Tibial nerve (tissue), 4 donors: ENCODE data around the gene ARAF. TPM values are rescaled to one million over a fixed set of nuclear protein-coding genes. Genes with fewer than 3 reads are reported as not detected.

Experiments
- DNase-seq, 2 donors: peaks; one replicate each; pipeline ENCODE4 v3.0.0-alpha.2; 2019; ENCODE audit warnings: low spot score in 2 of 2
- H3K27ac ChIP-seq, 4 donors: fragments of 200-600 bp; sonication (generic) in 3 of 4; one replicate each; pipeline ENCODE4 v1.5.1; 2017 to 2019; ENCODE audit warnings: mild to moderate bottlenecking in 1 of 4
- H3K27me3 ChIP-seq, 2 donors: fragments of 200-600 bp; sonication (generic) in 1 of 2; one replicate each; pipeline versions ENCODE4 v1.5.1 to v1.6.0; 2017 to 2019
- H3K36me3 ChIP-seq, 3 donors: fragments of 200-600 bp; sonication (generic); one replicate each; pipeline ENCODE4 v1.5.1; 2018 to 2019
- H3K4me1 ChIP-seq, 4 donors: fragments of 200-600 bp; sonication (generic) in 3 of 4; one replicate each; pipeline ENCODE4 v1.5.1; 2017 to 2019
- H3K4me3 ChIP-seq, 4 donors: fragments of 200-600 bp; sonication (generic) in 3 of 4; one replicate each; pipeline ENCODE4 v1.5.1; 2017 to 2019; ENCODE audit warnings: mild to moderate bottlenecking in 1 of 4, moderate library complexity in 1 of 4
- H3K9me3 ChIP-seq, 4 donors: fragments of 200-600 bp; sonication (generic) in 3 of 4; one replicate each; pipeline ENCODE4 v1.5.1; 2017 to 2019
- EP300 ChIP-seq, 2 donors: sonication (generic); formaldehyde crosslinking; IDR thresholded peaks; one replicate each; pipeline ENCODE4 v1.6.1; 2017; ENCODE audit warnings: antibody characterized with exemption in 2 of 2, mild to moderate bottlenecking in 1 of 2
- POLR2A ChIP-seq, 2 donors: fragments of 450-650 bp; IDR thresholded peaks; one replicate each; pipeline ENCODE4 v1.6.1; 2017; ENCODE audit warnings: antibody characterized with exemption in 2 of 2, mild to moderate bottlenecking in 2 of 2, moderate library complexity in 2 of 2
- WGBS, 2 donors: methylation state at CpG; one replicate each; pipeline ENCODE4 v1.1.5; 2018; 5-methylcytosine and 5-hydroxymethylcytosine counted together
- total RNA-seq, 4 donors: library from RNA; depleted of rRNA; stranded (reverse); fragments of >200 nt; gene quantifications; one replicate each; pipeline ENCODE4 v1.1.0, GENCODE V29; 2016
- TF ChIP-seq, protein P1 (sequence below), 5 experiments: fragments of 200-600 bp in 3 of 5; fragments of 450-650 bp in 2 of 5; sonication (generic) in 3 of 5; IDR thresholded peaks; one replicate each; pipeline ENCODE4 v1.5.1; 2016 to 2019; ENCODE audit warnings: antibody characterized with exemption in 5 of 5, mild to moderate bottlenecking in 3 of 5, moderate library complexity in 2 of 5

ARAF gene
- total RNA-seq, 4 donors from 2014 or later, result 34.1 to 61.2 (median 40.8) TPM

DNA sequence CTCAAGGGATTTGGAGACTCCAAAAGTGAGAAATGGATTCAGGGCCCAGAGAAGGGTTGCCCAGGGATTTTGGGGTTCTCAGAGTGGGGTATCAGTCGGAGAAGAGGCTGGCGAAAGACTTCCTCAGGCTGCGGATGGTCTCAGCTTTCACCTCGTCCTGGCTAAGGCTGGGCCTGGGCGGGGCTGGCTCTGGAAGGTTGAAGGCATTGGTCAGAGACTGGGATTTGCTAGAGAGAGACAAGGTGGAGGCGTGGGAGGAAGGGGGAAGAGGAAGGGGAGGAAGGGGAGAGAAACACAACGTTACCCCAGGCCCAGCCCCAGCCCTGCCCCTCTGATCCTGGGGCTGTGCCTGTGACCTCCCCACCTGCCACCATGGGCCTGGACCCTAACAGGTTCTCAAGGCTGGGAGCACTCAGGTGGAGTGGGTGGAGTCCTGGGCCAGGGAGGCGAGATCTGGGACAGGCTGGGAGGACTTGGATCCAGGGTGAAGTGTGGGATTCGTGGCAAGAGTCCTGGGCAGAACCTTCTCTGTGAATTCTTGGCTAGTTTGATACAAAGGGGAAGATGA lies 11.9 kb downstream of the ARAF start:
- WGBS, 2 donors, result 70 to 77% methylated on average over 7 to 9 of the region's 9 CpGs

DNA sequence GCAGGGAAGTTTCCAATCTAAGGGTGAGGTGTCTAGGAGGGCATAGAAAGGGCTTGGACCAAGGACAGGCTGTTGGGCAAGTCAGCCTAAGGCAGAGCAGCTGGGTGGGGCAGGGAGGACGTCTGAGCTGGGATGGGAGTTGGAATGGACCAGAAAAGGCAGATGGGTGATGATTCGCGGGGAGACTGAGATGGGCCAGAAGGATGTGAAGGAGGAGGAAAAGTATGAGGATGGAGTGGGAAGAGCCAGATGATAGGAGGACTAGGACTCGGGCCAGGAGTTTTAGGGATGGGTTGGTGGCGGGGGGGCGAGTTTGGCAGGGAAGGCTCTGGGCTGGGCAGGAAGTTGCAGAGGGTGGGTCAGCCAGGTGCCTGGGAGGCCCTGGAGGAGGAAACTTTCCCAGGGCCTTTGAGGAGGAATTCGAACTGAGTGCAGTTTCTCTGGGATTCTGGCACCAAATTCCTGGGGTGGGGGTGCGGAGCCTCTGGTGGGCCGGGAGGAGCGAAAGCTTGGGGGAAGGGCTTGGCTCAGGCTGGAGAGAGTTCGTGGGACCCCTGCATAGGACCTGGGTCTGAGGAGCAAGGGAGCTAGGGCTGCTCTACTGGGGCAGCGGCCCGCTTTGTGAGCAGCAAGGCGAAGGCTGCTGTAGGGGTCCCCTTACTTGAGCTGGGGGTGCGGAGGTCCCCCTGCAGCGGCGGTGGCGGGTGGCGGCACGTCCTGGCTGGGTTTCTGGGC lies 12.5 kb downstream of the ARAF start:
- Histone ChIP-seq H3K4me1 (peaks cover 0 to 19% (median 0%) of the 10 kb centered on the region in 4 donors), H3K27ac (peak overlapping the region; percentile 67 to 89 (median 83)), H3K27me3 (no peaks in the 10 kb centered on the region), H3K4me3 (peak overlapping the region; percentile 15 to 49 (median 20)), H3K9me3 (no peaks in the 10 kb centered on the region), H3K36me3 (peaks cover 0 to 36% (median 0%) of the 10 kb centered on the region in 3 donors)
- DNase-seq, result peak; percentile 34 to 43
- WGBS, 2 donors, result 15 to 28% methylated on average over 7 to 20 of the region's 20 CpGs
- TF ChIP-seq EP300 (IDR thresholded peaks at IDR 0.05), result peak in 1 of 2 donors; percentile 18
- TF ChIP-seq, protein P1, sequence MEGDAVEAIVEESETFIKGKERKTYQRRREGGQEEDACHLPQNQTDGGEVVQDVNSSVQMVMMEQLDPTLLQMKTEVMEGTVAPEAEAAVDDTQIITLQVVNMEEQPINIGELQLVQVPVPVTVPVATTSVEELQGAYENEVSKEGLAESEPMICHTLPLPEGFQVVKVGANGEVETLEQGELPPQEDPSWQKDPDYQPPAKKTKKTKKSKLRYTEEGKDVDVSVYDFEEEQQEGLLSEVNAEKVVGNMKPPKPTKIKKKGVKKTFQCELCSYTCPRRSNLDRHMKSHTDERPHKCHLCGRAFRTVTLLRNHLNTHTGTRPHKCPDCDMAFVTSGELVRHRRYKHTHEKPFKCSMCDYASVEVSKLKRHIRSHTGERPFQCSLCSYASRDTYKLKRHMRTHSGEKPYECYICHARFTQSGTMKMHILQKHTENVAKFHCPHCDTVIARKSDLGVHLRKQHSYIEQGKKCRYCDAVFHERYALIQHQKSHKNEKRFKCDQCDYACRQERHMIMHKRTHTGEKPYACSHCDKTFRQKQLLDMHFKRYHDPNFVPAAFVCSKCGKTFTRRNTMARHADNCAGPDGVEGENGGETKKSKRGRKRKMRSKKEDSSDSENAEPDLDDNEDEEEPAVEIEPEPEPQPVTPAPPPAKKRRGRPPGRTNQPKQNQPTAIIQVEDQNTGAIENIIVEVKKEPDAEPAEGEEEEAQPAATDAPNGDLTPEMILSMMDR (IDR thresholded peaks at IDR 0.05), result no peak
- TF ChIP-seq POLR2A (IDR thresholded peaks at IDR 0.05), result no peak

More for the DNA sequence above, 11.9 kb downstream of the ARAF start:
- H3K27ac ChIP-seq, result peak overlapping the region in 3 of 4 donors; percentile 22 to 89 (median 88)
- DNase-seq, result no peak
- no peaks in the 10 kb centered on the region for H3K9me3 ChIP-seq
- TF ChIP-seq POLR2A (IDR thresholded peaks at IDR 0.05) (no peak), EP300 (IDR thresholded peaks at IDR 0.05) (no peak)
- TF ChIP-seq, protein P1 (IDR thresholded peaks at IDR 0.05), result no peak
- H3K27me3 ChIP-seq, result no peaks in the 10 kb centered on the region
- peaks cover 0 to 19% (median 0%) of the 10 kb centered on the region in 4 donors for H3K4me1 ChIP-seq
- H3K36me3 ChIP-seq, result peaks cover 0 to 42% (median 0%) of the 10 kb centered on the region in 3 donors
- no peak overlapping the region for H3K4me3 ChIP-seq

DNA sequence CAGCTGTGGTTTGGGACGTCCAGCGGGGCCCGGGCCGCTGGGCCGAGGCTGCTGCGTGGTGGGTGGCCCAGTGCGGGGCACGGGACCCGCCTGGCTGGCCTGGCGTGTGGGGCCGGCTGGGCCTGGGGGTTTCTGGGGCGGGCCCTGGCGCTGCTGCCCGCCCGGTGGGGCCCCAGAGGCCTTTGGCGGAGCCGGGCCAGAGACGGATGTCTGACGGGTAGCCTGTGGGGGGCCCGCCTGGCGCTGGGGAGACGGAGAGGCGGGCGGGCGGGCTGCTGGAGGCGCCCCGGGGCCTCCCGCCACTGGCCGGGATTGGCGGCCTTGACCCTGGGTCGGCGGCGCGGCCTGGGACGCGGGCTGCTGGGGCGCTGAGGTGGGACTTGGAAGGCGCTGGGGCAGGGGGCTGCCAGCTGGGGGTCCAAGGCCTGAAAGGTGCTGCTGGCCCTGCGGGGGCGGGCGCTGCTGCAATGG lies 13.1 kb downstream of the ARAF start:
- DNase-seq, result no peak
- Histone ChIP-seq H3K9me3 (no peaks in the 10 kb centered on the region), H3K4me1 (peaks cover 0 to 19% (median 0%) of the 10 kb centered on the region in 4 donors), H3K27me3 (no peaks in the 10 kb centered on the region), H3K27ac (peak overlapping the region; percentile 67 to 89 (median 83)), H3K36me3 (peaks cover 0 to 30% (median 0%) of the 10 kb centered on the region in 3 donors), H3K4me3 (peak overlapping the region; percentile 15 to 49 (median 20))
- TF ChIP-seq, protein P1 (IDR thresholded peaks at IDR 0.05), result no peak
- no peak for TF ChIP-seq EP300 (IDR thresholded peaks at IDR 0.05)
- TF ChIP-seq POLR2A (IDR thresholded peaks at IDR 0.05), result no peak
- 10 to 24% methylated on average over 2 to 32 of the region's 41 CpGs for WGBS, 2 donors

DNA sequence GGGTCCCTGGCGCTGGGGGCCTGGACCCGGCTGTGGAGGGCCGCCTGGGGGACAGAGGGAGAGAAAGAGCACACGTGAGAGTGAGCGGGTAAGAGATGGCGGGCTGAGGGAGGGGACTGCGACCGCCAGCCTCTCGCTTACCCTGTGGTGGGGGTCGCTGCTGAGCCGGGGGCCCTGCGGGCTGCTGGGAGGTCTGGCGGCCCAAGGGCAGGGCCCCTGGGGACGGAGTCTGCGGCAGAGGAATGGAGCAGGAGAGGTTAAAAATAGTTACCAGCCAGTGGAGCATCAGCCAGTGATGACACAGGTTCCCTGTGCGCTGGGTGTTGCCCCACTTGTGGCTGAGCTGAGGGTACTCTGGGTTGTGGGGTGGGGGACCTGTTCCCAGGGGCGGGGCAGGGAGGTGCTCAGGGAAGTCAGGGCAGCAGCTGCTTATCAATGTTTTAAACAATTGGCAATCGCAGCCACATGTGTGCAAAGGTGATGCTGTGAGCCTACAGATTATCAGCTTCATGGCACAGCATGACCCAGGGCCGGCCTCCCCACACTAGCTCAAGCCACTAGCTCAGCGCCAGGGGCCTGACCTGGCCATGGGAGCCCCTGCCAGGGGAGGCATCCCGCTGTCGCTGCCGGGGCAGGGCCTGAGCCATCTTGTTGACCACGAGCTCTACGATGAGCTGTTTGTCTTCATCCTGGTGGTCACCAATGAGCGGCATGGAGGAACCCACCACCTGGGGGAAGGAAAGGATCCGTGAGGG lies 13.7 kb downstream of the ARAF start:
- peaks cover 0 to 19% (median 0%) of the 10 kb centered on the region in 4 donors for H3K4me1 ChIP-seq
- no peak for DNase-seq
- H3K27ac ChIP-seq, result peak overlapping the region; percentile 67 to 89 (median 83)
- 46 to 60% methylated on average over 9 to 27 of the region's 27 CpGs for WGBS, 2 donors
- no peaks in the 10 kb centered on the region for H3K27me3 ChIP-seq
- no peaks in the 10 kb centered on the region for H3K9me3 ChIP-seq
- H3K36me3 ChIP-seq, result peaks cover 0 to 24% (median 0%) of the 10 kb centered on the region in 3 donors
- peak overlapping the region in 3 of 4 donors; percentile 17 to 49 (median 23) for H3K4me3 ChIP-seq
- TF ChIP-seq, protein P1 (IDR thresholded peaks at IDR 0.05), result no peak
- TF ChIP-seq EP300 (IDR thresholded peaks at IDR 0.05), result no peak
- TF ChIP-seq POLR2A (IDR thresholded peaks at IDR 0.05), result no peak
